Thyroid gland (tissue), 4 donors: ENCODE measurements around the gene SURF2. TPM values are rescaled to one million over a fixed set of nuclear protein-coding genes. Genes with fewer than 3 reads are reported as not detected.

Source experiments
- DNase-seq, 2 donors: peaks; one replicate each; pipeline ENCODE4 v3.0.0-alpha.2; 2019
- H3K27ac ChIP-seq, 3 donors: fragments of 200-600 bp; sonication (generic); 1 replicate in 2 of 3; 2 replicates in 1 of 3; pipeline ENCODE4 v1.5.1; 2016 to 2019; ENCODE audit warnings: mild to moderate bottlenecking in 1 of 3, moderate library complexity in 1 of 3
- H3K27me3 ChIP-seq: fragments of 200-600 bp; sonication (generic); one replicate; pipeline ENCODE4 v1.5.1; 2019
- H3K36me3 ChIP-seq, 2 donors: fragments of 200-600 bp; sonication (generic); one replicate each; pipeline ENCODE4 v1.5.1; 2016 to 2019
- H3K4me1 ChIP-seq, 2 donors: fragments of 200-600 bp; sonication (generic); one replicate each; pipeline ENCODE4 v1.5.1; 2017 to 2019
- H3K4me3 ChIP-seq, 3 donors: fragments of 200-600 bp; sonication (generic); replicated peaks in 1 of 3; 1 replicate in 2 of 3; 2 replicates in 1 of 3; pipeline ENCODE4 v1.5.1; 2016; ENCODE audit warnings: mild to moderate bottlenecking in 1 of 3
- H3K9me3 ChIP-seq: fragments of 200-600 bp; sonication (generic); one replicate; pipeline ENCODE4 v1.5.1; 2017
- CTCF ChIP-seq, 6 experiments: fragments of 200-600 bp in 3 of 6; fragments of 450-650 bp in 3 of 6; sonication (generic) in 3 of 6; IDR thresholded peaks; one replicate each; pipeline ENCODE4 v1.5.1; 2016 to 2019; ENCODE audit warnings: antibody characterized with exemption in 6 of 6, mild to moderate bottlenecking in 2 of 6, inconsistent platforms in 1 of 6, moderate library complexity in 1 of 6
- POLR2A ChIP-seq, 2 donors: fragments of 450-650 bp; IDR thresholded peaks; one replicate each; pipeline ENCODE4 v1.6.1; 2017; ENCODE audit warnings: antibody characterized with exemption in 2 of 2, mild to moderate bottlenecking in 2 of 2, moderate library complexity in 1 of 2
- WGBS, 2 donors: methylation state at CpG; one replicate each; pipeline ENCODE4 v1.1.5; 2017; 5-methylcytosine and 5-hydroxymethylcytosine counted together
- intact Hi-C: fragments of 100-400 bp; cut with DNase I; formaldehyde crosslinking; loops from one replicate; pipeline ENCODE4 v1.15.1; 2023
- total RNA-seq, 4 donors: library from RNA; depleted of rRNA; stranded (reverse); fragments of >200 nt; gene quantifications; one replicate each; pipeline ENCODE4 v1.2.3, GENCODE V29; 2016

The SURF2 gene
- total RNA-seq, 4 donors from 2014 or later, result 26.2 to 42.7 (median 31.6) TPM

GRCh38 chr9:133361507-133362092 lies 5.2 kb downstream of the SURF2 start:
- Histone ChIP-seq H3K27ac (no peak overlapping the region), H3K27me3 (no peaks in the 10 kb centered on the region), H3K4me1 (peaks cover 9 to 13% of the 10 kb centered on the region in 2 donors), H3K4me3 (no peak overlapping the region), H3K9me3 (no peaks in the 10 kb centered on the region), H3K36me3 (peaks cover 49 to 57% of the 10 kb centered on the region in 2 donors)
- DNase-seq, result no peak
- WGBS, 2 donors, result 87 to 91% methylated on average over 13 of the region's 13 CpGs
- intact Hi-C loops, result no loop called here
- TF ChIP-seq POLR2A (IDR thresholded peaks at IDR 0.05), result no peak
- no peak for TF ChIP-seq CTCF (IDR thresholded peaks at IDR 0.05)

- Histone ChIP-seq H3K27me3 (no peaks in the 10 kb centered on the region), H3K27ac (no peak overlapping the region), H3K9me3 (no peaks in the 10 kb centered on the region), H3K4me1 (peaks cover 2 to 7% of the 10 kb centered on the region in 2 donors), H3K4me3 (no peak overlapping the region), H3K36me3 (peaks cover 56 to 63% of the 10 kb centered on the region in 2 donors)
- intact Hi-C loops, result no loop called here
- DNase-seq, result no peak
- 93 to 96% methylated on average over 12 to 13 of the region's 15 CpGs for WGBS, 2 donors
- TF ChIP-seq POLR2A (IDR thresholded peaks at IDR 0.05) (no peak), CTCF (IDR thresholded peaks at IDR 0.05) (no peak)
Measured at GRCh38 chr9:133362359-133363044, 6.2 kb downstream of the SURF2 start.

GRCh38 chr9:133366435-133366834 lies 10.1 kb downstream of the SURF2 start:
- 94 to 95% methylated on average over 11 of the region's 11 CpGs for WGBS, 2 donors
- intact Hi-C loops, result no loop called here
- H3K36me3 ChIP-seq, result peaks cover 46 to 55% of the 10 kb centered on the region in 2 donors
- TF ChIP-seq CTCF (IDR thresholded peaks at IDR 0.05) (no peak), POLR2A (IDR thresholded peaks at IDR 0.05) (no peak)
- no peak overlapping the region for H3K27ac ChIP-seq
- H3K9me3 ChIP-seq, result no peaks in the 10 kb centered on the region
- no peaks in the 10 kb centered on the region for H3K27me3 ChIP-seq
- H3K4me1 ChIP-seq, result peaks cover 7 to 34% of the 10 kb centered on the region in 2 donors
- H3K4me3 ChIP-seq, result no peak overlapping the region
- no peak for DNase-seq

- Histone ChIP-seq H3K36me3 (peaks cover 40 to 47% of the 10 kb centered on the region in 2 donors), H3K4me3 (no peak overlapping the region), H3K27me3 (no peaks in the 10 kb centered on the region), H3K27ac (no peak overlapping the region), H3K4me1 (peaks cover 15 to 42% of the 10 kb centered on the region in 2 donors), H3K9me3 (no peaks in the 10 kb centered on the region)
- WGBS, 2 donors, result 88 to 92% methylated on average over 8 to 19 of the region's 22 CpGs
- intact Hi-C loops, result no loop called here
- TF ChIP-seq POLR2A (IDR thresholded peaks at IDR 0.05), result no peak
- TF ChIP-seq CTCF (IDR thresholded peaks at IDR 0.05), result no peak
- no peak for DNase-seq
Measured at GRCh38 chr9:133367221-133367620, 10.9 kb downstream of the SURF2 start.

- intact Hi-C loops, result no loop called here
- H3K36me3 ChIP-seq, result peaks cover 34 to 44% of the 10 kb centered on the region in 2 donors
- no peaks in the 10 kb centered on the region for H3K9me3 ChIP-seq
- peaks cover 18 to 48% of the 10 kb centered on the region in 2 donors for H3K4me1 ChIP-seq
- no peak for DNase-seq
- no peak overlapping the region for H3K4me3 ChIP-seq
- H3K27me3 ChIP-seq, result no peaks in the 10 kb centered on the region
- 71 to 83% methylated on average over 10 of the region's 10 CpGs for WGBS, 2 donors
- TF ChIP-seq POLR2A (IDR thresholded peaks at IDR 0.05) (no peak), CTCF (IDR thresholded peaks at IDR 0.05) (no peak)
- no peak overlapping the region for H3K27ac ChIP-seq
Measured at GRCh38 chr9:133367778-133368177, 11.4 kb downstream of the SURF2 start.
